HepG2 (cell line): Measurements from ENCODE around the gene AK2. TPM values are rescaled to one million over a fixed set of nuclear protein-coding genes. Genes with fewer than 3 reads are reported as not detected.
A peak's percentile ranks its signal among the peaks of the same experiment; 100 is the strongest.

Source experiments
- BCL3 ChIP-seq: sonication (generic); formaldehyde crosslinking; IDR thresholded peaks from 2 replicates; pipeline ENCODE4 v1.5.1; 2020; ENCODE audit warnings: mild to moderate bottlenecking, missing genetic modification reagents, moderate library complexity
- BCL6 ChIP-seq: IDR thresholded peaks from 2 replicates; pipeline ENCODE4 v1.6.1; 2016; ENCODE audit warnings: missing genetic modification reagents, missing compliant biosample characterization
- DDIT3 ChIP-seq: sonication (generic); formaldehyde crosslinking; IDR thresholded peaks from 2 replicates; pipeline ENCODE4 v1.4.0; 2020; ENCODE audit warnings: mild to moderate bottlenecking, missing genetic modification reagents
- GZF1 ChIP-seq: sonication (generic); formaldehyde crosslinking; IDR thresholded peaks from 2 replicates; pipeline ENCODE4 v1.5.1; 2020; ENCODE audit warnings: mild to moderate bottlenecking, missing genetic modification reagents
- LRRFIP1 ChIP-seq: sonication (generic); formaldehyde crosslinking; conservative IDR thresholded peaks from 2 replicates; pipeline ENCODE4 v1.4.0; 2020; ENCODE audit warnings: missing genetic modification reagents
- MLLT10 ChIP-seq: sonication (generic); formaldehyde crosslinking; IDR thresholded peaks from 2 replicates; pipeline ENCODE4 v1.4.0; 2020; ENCODE audit warnings: missing genetic modification reagents
- MTA3 ChIP-seq: sonication (generic); formaldehyde crosslinking; IDR thresholded peaks from 2 replicates; pipeline ENCODE4 v1.4.0; 2020; ENCODE audit warnings: missing genetic modification reagents
- PTBP1 ChIP-seq: fragments of 200-400 bp; formaldehyde crosslinking; IDR thresholded peaks from 2 replicates; pipeline ENCODE4 v1.6.1; 2018; ENCODE audit warnings: low read length, low read depth; ENCODE audit not compliant: poor library complexity, severe bottlenecking
- SIX4 ChIP-seq: sonication (generic); formaldehyde crosslinking; IDR thresholded peaks from 2 replicates; pipeline ENCODE4 v1.4.0; 2020; ENCODE audit warnings: missing genetic modification reagents
- SMARCE1 ChIP-seq: fragments of 450-650 bp; IDR thresholded peaks from 2 replicates; pipeline ENCODE4 v1.6.1; 2017; ENCODE audit warnings: borderline replicate concordance
- TSC22D2 ChIP-seq: sonication (generic); formaldehyde crosslinking; IDR thresholded peaks from 2 replicates; pipeline ENCODE4 v1.5.1; 2020; ENCODE audit warnings: missing genetic modification reagents, mild to moderate bottlenecking, borderline replicate concordance
- ZNF12 ChIP-seq: sonication (generic); formaldehyde crosslinking; IDR thresholded peaks from 2 replicates; pipeline ENCODE4 v1.5.0; 2020; ENCODE audit warnings: missing genetic modification reagents
- ZNF253 ChIP-seq: sonication (generic); formaldehyde crosslinking; IDR thresholded peaks from 2 replicates; pipeline ENCODE4 v1.8.0; 2022; ENCODE audit warnings: mild to moderate bottlenecking, missing genetic modification reagents, borderline replicate concordance
- ZNF281 ChIP-seq: sonication (generic); formaldehyde crosslinking; IDR thresholded peaks from 2 replicates; pipeline ENCODE4 v1.4.0; 2020; ENCODE audit warnings: missing genetic modification reagents, borderline replicate concordance
- ZNF34 ChIP-seq: sonication (generic); formaldehyde crosslinking; IDR thresholded peaks from 2 replicates; pipeline ENCODE4 v1.4.0; 2020; ENCODE audit warnings: mild to moderate bottlenecking, missing genetic modification reagents, borderline replicate concordance
- ZNF646 ChIP-seq: sonication (generic); formaldehyde crosslinking; IDR thresholded peaks from 2 replicates; pipeline ENCODE4 v1.9.0; 2021; ENCODE audit warnings: mild to moderate bottlenecking, missing genetic modification reagents
- polyA plus RNA-seq, 8 experiments: library from polyadenylated mRNA; depleted of rRNA in 3 of 8; stranded (reverse) in 7 of 8; unstranded in 1 of 8; fragments of >200 nt; fragmentation: Illumina TruSeq in 4 of 8; extraction: Trizol in 4 of 8; gene quantifications; 2 replicates each; pipeline versions ENCODE4 v1.2.1 to v1.2.3, GENCODE V29; 2011 to 2016; ENCODE audit warnings: low read depth in 4 of 8, missing spikeins in 1 of 8, mixed read lengths in 1 of 8; ENCODE audit not compliant: insufficient read depth in 1 of 8
- total RNA-seq, 5 experiments: library from RNA; depleted of rRNA; stranded (reverse); fragments of >200 nt; fragmentation: Illumina TruSeq; extraction: Trizol; gene quantifications; 2 replicates each; pipeline ENCODE4 v1.2.3, GENCODE V29; 2016; ENCODE audit warnings: low read depth in 1 of 5

Gene AK2
- total and polyA plus RNA-seq, 2 of the 13 experiments (the other 11 are each of a cell fraction or from before 2014, with no cell fraction given): 170 to 188 TPM

- TF ChIP-seq ZNF281 (CRISPR knock-in tag): peak; percentile 35; the same call in 1 of the 2 replicates
- no peak for TF ChIP-seq MTA3 (CRISPR knock-in tag)
- TF ChIP-seq ZNF646 (CRISPR knock-in tag): no peak
- no peak for TF ChIP-seq ZNF253 (CRISPR knock-in tag)
- no peak for TF ChIP-seq PTBP1
- 0 out of 2 replicates have a peak, but pooled peaks have one; percentile 11 for TF ChIP-seq BCL6 (CRISPR knock-in tag)
- TF ChIP-seq TSC22D2 (CRISPR knock-in tag): no peak
- no peak for TF ChIP-seq LRRFIP1 (CRISPR knock-in tag)
- no peak for TF ChIP-seq SMARCE1
- no peak for TF ChIP-seq ZNF12
- no peak for TF ChIP-seq MLLT10 (CRISPR knock-in tag)
- TF ChIP-seq BCL3 (CRISPR knock-in tag): 0 out of 2 replicates have a peak, but pooled peaks have one; percentile 35
- TF ChIP-seq SIX4: no peak
- TF ChIP-seq ZNF34 (CRISPR knock-in tag): no peak
- TF ChIP-seq GZF1: no peak
- TF ChIP-seq DDIT3 (CRISPR knock-in tag): no peak
Measured at GRCh38 chr1:32972814-32973428, 63.8 kb downstream of the AK2 start (continued).
